NCI-H510A (cell line): ENCODE measurements around the gene ANKRD13A.
"Not testable (repeated sequence)": the region's sequence is repeated elsewhere in the genome, so short reads cannot be mapped to it uniquely, and the experiment has no call there.

ENCODE experiments used
- DNase-seq: peaks from one replicate; lab custom pipeline; 2025; lab: John Stamatoyannopoulos, UW

The ANKRD13A gene

GRCh38 chr12:110079477-110080400 lies 80.5 kb downstream of the ANKRD13A start:
- no peak for DNase-seq

GRCh38 chr12:110080410-110080809 lies 81.2 kb downstream of the ANKRD13A start:
- DNase-seq: no peak

DNA sequence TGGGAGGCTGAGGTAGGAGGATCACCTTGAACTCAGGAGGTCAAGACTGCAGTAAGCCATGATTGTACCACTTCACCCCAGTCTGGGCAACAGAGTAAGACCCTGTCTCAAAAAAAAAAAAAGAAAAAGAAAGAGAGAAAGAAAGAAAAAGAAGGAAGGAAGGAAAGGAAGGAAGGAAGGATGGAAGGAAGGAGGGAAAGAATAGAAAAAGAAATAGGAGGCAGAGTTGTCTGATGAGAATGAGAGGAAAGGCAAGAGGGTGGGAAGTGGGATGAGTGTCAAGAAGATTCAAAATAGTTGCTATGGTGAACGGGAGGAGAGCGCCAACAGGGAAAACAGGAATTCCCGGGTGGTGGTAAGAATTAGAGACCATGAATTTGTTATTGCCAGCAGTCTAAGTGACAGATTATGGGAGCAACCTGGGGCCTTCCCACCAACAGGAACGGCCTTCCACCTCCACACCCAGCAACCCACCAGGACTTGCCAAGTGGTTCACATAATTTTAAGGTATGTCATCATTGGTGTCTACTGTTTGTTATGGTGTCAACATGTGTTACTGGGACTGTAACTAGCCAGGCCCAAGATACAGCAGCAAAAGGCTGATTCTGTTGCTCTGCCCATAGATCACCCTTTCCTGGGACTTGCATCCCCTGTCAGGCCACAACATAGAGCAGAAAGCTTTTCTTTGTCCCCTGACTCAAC lies 85.2 kb downstream of the ANKRD13A start:
- DNase-seq: no peak

DNA sequence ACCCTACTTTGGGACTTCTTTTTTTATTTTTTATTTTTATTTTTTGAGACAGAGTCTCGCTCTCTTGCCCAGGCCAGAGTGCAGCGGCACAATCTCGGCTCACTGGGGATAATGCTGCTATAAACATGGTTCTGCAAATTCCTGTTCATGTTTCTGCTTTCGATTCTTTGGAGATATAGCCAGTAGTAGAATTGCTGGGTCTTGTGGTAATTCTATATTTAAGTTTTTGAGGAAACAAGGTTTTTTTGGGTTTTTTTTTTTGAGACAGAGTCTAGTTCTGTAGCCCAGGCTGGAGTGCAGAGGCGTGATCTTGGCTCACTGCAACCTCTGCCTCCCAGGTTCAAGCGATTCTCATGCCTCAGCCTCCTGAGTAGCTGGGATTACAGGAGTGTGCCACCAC lies 89.0 kb downstream of the ANKRD13A start:
- not testable (repeated sequence) for DNase-seq

GRCh38 chr12:110088936-110089335 lies 89.7 kb downstream of the ANKRD13A start:
- no peak for DNase-seq
